Brain pericyte (primary cell): Measurements from ENCODE around the gene FLT4.

Source experiments
- DNase-seq: peaks from one replicate; pipeline ENCODE4 v3.0.0-alpha.2; 2012; ENCODE audit warnings: low read depth, low spot score

FLT4 gene

GRCh38 chr5:180607861-180608571 is 41.4 kb downstream of the FLT4 start:
- DNase-seq = no peak

DNA sequence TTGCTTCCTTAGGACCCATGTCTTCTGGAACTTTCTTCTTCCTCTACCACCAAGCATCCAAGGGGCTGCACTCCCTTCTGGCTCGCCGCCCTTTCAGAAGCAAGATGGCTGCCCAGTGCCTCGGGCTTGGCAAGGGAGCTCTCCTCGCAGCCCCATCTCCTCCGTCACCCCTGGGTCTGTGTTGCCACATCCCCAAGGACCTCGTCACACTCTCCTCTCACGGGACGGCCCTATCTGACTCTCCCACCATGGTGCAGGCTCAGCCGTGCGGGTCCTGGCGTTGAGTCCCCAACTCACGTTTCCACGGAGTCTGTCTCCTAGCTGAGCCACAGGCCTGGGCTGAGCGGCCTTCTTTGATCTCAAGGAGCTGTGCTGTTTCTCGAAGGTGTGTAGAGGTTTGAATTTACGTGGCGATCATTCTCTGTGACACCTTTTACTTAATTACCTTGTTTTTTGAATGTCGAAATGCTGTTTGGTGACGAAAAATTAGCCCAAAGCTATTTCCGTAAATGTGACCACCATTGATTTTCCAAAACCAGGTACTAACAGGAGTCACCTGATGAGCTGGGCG is 43.1 kb downstream of the FLT4 start:
- DNase-seq = no peak

DNA sequence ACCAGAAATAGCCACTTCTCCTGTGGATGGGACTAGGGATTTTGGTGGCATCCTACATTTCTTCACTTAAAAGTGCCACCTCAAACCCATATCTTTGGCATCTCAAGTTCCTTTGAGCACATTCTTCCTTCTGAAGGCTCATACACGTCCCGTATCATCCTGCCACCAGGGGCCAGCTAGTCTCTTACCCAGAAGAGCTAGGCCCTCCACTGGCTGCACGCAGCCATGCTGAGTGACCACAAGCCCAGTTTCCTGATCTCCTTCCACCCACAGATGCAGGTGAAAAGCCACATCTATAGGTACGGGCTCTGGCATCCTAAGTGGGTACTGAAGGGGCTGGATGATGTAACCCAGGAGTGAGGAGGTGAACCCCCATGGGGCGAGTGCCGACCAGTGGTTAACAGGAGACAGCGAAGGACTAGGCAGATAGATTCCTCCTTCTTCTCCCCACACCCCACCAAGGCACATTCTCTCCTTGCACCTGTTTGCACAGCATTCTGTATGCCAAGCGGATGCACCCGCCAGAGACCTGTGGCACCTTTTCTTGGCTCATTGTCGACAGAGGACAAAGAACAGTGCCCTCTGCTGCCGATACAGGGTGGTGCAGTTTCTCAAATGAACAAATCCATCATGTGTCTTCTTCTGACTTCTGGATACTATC is 43.7 kb downstream of the FLT4 start:
- peak; percentile 13 for DNase-seq

DNA sequence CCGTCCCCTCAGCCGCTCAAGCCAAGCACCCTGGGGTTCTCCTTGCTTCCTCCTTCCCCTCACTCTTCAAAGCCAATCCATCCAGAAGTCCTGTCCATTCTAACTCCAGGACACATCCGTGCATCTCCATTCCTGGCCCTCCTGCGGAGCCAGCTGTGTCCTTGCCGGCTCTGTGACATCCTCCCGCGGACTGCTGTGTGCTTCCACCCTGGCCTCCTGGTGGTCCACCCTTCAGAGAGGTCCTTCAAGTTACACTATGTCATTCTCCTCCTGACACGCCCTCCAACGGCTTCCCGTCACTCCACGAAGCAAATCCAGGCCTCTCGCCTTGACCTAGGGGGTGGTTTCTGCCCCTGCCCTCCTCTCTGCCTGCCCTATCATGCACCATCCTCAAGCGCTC is 45.1 kb downstream of the FLT4 start:
- no peak for DNase-seq

- no peak for DNase-seq
Observed at GRCh38 chr5:180603076-180603594, 46.3 kb downstream of the FLT4 start.

- DNase-seq = no peak
Observed at GRCh38 chr5:180602481-180603075, 46.8 kb downstream of the FLT4 start.

- no peak for DNase-seq
Observed at GRCh38 chr5:180601591-180602480, 47.6 kb downstream of the FLT4 start.

DNA sequence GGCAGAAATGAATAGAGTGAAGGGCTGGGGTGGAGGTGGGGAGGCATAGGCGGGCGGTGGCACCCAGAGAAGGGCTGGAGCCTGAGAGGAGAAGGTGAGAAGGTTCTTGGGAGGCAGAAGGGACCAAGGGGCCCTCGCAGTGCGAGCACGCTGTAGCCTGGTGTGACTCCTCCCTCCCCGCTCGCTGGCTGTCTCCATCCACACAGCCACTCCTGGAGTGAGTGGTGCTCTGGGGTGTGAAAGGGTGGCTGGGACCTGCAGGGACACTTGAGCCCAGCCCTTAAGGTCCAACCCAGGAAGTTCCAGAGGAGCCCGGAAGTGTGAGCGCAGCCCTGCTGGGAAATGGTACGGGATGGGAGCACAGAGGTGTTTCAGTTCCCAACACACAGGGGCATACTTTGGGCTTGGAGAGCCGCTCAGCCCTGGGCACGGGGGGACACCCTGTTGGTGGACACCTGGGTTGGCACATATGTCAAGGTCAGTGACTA is 48.8 kb downstream of the FLT4 start:
- DNase-seq = no peak

DNA sequence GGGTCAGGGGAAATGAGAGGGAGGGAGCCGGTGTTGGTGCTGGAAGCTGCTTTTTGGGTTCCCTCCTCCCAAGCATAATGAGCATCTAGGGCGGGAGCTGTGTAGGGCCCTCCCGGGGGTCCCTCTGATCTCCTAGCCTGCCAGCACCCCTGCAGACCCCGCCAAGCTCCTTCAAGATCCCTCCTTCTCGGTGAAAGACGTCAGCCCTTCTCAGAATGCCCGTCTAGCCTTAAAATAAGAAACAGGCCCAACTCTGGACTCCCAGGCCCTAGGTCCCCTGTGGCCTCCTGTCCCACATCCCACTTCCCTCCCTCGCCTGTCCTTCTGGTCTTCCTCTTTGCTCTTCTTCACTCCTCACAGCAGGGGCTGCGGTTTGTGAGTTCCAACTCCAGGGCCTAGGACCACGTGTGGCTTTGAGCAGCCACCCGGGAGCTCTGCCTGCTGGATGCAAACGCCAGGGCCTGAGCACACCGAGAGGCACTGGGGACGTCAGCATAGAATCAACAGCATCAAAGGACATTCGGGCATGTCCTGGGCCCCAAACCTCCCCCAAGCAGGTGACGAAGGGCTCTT is 49.3 kb downstream of the FLT4 start:
- no peak for DNase-seq

DNA sequence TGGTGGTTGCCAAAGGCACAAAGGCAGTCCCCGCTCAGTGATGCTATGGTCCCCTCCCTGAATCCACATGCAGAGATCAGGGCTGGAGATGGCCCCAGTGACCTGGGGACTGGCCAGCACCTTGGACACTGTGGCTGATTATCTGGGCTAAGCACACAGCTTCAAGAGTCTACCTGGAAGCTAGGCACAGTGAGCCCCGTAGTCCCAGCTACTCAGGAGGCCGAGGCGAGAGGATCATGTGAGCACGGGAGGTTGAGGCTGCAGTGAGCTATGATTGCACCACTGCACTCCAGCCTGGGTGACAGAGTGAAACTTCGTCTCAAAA is 49.8 kb downstream of the FLT4 start:
- no peak for DNase-seq

DNA sequence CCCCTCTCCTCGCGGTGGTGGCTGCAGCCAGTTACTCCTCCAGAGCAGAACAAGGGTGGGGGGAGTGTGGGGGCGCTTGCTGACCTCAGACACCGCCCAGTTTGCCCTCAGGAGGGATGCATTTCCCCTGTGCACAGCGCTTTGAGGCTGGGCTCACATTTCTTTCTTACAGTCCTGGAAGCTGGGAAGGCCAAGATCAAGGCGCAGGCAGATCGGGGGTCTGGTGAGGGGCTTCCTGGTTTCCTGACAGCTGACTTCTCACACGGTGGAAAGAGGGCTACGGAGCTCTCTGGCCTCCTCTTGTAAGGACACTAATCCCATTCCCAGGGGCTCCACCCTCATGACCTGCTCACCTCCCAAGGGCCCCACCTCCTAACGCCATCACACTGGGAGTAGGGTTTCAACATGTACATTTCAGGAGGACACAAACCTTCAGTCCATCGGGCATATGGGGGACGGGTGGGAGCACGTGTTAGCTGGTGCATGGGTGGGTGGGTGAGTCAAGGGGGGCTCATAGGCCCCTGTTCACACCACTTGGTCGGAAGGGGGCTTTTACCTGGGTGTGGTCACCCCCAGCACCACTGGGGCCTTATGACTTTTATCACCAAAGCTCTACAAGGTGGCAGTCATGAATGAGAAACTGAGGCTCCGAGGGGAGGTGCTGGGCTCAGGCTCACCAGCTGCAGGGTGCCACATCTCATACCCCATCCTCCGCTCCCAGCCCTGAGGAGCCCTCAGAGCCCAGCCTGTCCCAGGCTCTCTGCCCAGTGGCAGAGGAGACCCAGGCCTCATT is 50.4 kb downstream of the FLT4 start:
- no peak for DNase-seq

DNA sequence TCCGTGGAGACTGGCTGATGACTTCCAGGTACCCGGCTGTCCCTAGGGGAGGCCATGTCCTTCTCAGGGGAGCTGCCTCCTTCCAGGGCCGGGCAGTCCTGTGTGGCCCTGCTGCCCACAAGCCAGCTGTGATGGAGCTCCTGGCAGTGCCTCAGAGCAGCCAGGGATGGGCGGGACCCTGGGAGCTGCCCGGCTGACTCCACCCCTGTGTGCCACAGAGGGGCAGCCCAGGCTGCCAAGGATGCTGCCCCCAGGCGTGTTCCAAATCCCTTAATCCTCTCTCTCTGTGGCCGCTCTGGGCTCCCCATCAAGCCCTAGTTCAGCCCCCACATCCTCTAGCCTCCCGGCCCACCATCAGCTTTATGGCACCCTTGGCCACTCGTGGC is 51.1 kb downstream of the FLT4 start:
- no peak for DNase-seq

GRCh38 chr5:180596668-180597231 is 52.6 kb downstream of the FLT4 start:
- no peak for DNase-seq

DNA sequence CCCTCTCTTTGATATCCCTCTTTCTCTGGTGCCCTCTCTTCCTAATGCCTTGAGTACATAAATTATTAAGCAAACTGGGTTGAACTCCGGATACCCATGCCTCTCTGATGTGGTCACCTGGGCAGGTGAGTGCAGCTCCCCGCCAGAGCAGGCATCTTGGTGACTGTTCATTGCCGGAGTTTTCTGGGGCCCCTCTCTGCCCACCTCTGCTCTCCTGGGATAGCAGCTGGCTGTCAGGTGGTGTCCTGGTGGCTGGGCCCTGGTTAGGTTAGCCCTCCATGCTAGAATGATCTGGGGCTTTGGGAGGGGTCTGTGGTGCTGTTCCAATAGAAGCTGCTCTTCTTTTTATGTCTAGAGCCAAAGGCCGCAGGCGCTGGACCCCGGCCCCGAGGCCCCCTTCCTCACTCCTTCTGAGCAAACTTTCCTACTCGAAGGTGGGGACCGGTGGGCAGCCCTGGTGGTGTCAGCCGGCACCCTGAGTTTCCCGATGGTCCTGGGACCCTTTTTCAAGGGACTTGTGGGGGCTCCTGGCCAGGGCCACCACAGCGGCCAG is 53.2 kb downstream of the FLT4 start:
- no peak for DNase-seq

DNA sequence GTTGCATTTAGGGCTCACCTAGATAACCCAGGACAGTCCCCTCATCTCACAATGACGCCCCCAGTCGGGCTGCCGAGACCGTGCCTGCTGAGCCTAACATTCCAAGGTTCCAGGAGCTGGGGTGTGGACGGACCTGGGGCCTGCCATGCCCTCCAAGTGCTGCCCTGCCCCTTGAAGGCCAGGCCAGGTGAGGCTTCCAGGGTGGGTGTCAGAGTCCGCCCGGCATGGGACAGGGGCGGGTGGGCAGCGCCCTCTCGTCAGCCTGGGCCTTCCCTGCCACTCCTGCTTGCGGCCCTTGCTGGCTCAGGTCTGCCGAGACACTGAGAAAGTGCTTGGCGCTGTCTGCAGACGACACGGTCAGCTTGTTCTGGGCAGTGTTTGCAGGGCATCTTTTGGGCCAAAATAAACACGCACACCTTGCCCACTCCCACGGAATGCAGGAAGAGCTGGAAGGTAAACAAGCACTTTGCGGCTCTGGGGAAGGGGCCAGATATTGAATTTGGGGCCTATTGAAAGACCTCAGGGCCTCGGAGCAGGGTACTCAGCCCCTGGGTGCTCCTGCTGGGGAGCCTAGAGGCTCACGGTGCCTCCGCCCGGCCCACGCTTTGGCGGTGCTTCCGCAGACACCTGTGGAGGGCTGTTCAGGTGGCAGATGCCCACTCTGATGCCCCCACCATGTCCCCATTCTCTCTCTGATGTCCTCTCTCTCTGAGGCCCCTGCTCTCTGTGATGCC is 53.9 kb downstream of the FLT4 start:
- DNase-seq = no peak

- no peak for DNase-seq
Observed at GRCh38 chr5:180595046-180595379, 54.4 kb downstream of the FLT4 start.

- DNase-seq = no peak
Observed at GRCh38 chr5:180594311-180595045, 54.9 kb downstream of the FLT4 start.

GRCh38 chr5:180593446-180594206 is 55.8 kb downstream of the FLT4 start:
- DNase-seq = no peak
